SK-N-SH (cell line): ENCODE measurements around the gene TPGS1.

ENCODE experiments used
- CTCF ChIP-seq: fragments of 200-600 bp; sonication (generic); IDR thresholded peaks from 2 replicates; pipeline ENCODE4 v1.6.1; 2017; ENCODE audit warnings: antibody characterized with exemption, mild to moderate bottlenecking, moderate library complexity
- MXI1 ChIP-seq: IDR thresholded peaks from 2 replicates; pipeline ENCODE4 v1.6.1; 2012; ENCODE audit warnings: mild to moderate bottlenecking, low read depth, low read length, improper control_type of control experiment
- NFIC ChIP-seq: IDR thresholded peaks from 2 replicates; pipeline ENCODE4 v1.4.0; 2012; ENCODE audit warnings: borderline replicate concordance
- POLR2AphosphoS5 ChIP-seq: IDR thresholded peaks from 2 replicates; pipeline ENCODE4 v1.6.1; 2012; ENCODE audit warnings: low read depth, low read length
- RFX5 ChIP-seq: IDR thresholded peaks from 2 replicates; pipeline ENCODE4 v1.6.1; 2012; ENCODE audit warnings: mild to moderate bottlenecking, improper control_type of control experiment, low read length
- SIN3A ChIP-seq: IDR thresholded peaks from 2 replicates; pipeline ENCODE4 v1.6.1; 2012; ENCODE audit warnings: low read depth, mild to moderate bottlenecking, low read length, moderate library complexity, borderline replicate concordance
- USF1 ChIP-seq: IDR thresholded peaks from 2 replicates; pipeline ENCODE4 v1.4.0; 2012; ENCODE audit warnings: low read depth, borderline replicate concordance
- YY1 ChIP-seq: IDR thresholded peaks from 2 replicates; pipeline ENCODE4 v1.4.0; 2012; ENCODE audit warnings: low read depth, mild to moderate bottlenecking
- ZBTB33 ChIP-seq: IDR thresholded peaks from 2 replicates; pipeline ENCODE4 v1.4.0; 2012; ENCODE audit warnings: low read depth, borderline replicate concordance

GRCh38 chr19:467554-467953, 39.7 kb upstream of the TPGS1 start:
- TF ChIP-seq CTCF (no peak), MXI1 (no peak), SIN3A (no peak), POLR2AphosphoS5 (no peak), RFX5 (no peak), NFIC (no peak), USF1 (no peak), YY1 (no peak), ZBTB33 (no peak)
